GM19324 (cell line): Measurements from ENCODE around the gene CLEC5A.
"Not testable (repeated sequence)": the region's sequence is repeated elsewhere in the genome, so short reads cannot be mapped to it uniquely, and the experiment has no call there.

Source experiments
- ATAC-seq: cut with Tn5 transposase; IDR thresholded peaks from one replicate; pipeline ENCODE4 v1.9.1; 2021; ENCODE audit warnings: mild to moderate bottlenecking, moderate library complexity; ENCODE audit not compliant: unreplicated experiment, low FRiP score

The CLEC5A gene

GRCh38 chr7:141946796-141947195 lies at the start of gene CLEC5A:
Gene CLEC5A (minus strand): TSS chr7:141946974. CDS start chr7:141946292, 682 bp downstream.
- ATAC-seq = no peak

- ATAC-seq = no peak
These were observed 46.6 kb upstream of the CLEC5A start for GRCh38 chr7:141993354-141993753.

GRCh38 chr7:141992688-141993087 lies 45.9 kb upstream of the CLEC5A start:
- ATAC-seq = no peak

- ATAC-seq = no peak
These were observed 45.4 kb upstream of the CLEC5A start for GRCh38 chr7:141992156-141992555.

- ATAC-seq = no peak
These were observed 44.4 kb upstream of the CLEC5A start for GRCh38 chr7:141991140-141991539.

GRCh38 chr7:141990011-141990725 lies 43.4 kb upstream of the CLEC5A start:
- ATAC-seq = no peak

GRCh38 chr7:141987803-141988202 lies 41.0 kb upstream of the CLEC5A start:
- not testable (repeated sequence) for ATAC-seq

- no peak for ATAC-seq
These were observed 40.1 kb upstream of the CLEC5A start for GRCh38 chr7:141986923-141987322.

GRCh38 chr7:141985926-141986325 lies 39.2 kb upstream of the CLEC5A start:
- not testable (repeated sequence) for ATAC-seq

- ATAC-seq = no peak
These were observed 32.8 kb upstream of the CLEC5A start for GRCh38 chr7:141979568-141979967.

- no peak for ATAC-seq
These were observed 31.6 kb upstream of the CLEC5A start for GRCh38 chr7:141978351-141978750.

- ATAC-seq = no peak
These were observed 29.9 kb upstream of the CLEC5A start for GRCh38 chr7:141976524-141977245.

- peak; percentile 70 for ATAC-seq
These were observed 29.2 kb upstream of the CLEC5A start for GRCh38 chr7:141975806-141976523.

- ATAC-seq = no peak
These were observed 28.1 kb upstream of the CLEC5A start for GRCh38 chr7:141974831-141975230.

GRCh38 chr7:141973673-141974072 lies 26.9 kb upstream of the CLEC5A start, which contains the start of gene TAS2R38:
Gene TAS2R38 (minus strand): TSS chr7:141973773. CDS start chr7:141973689, 84 bp downstream.
- no peak for ATAC-seq

- ATAC-seq = peak; percentile 56
These were observed 14.1 kb upstream of the CLEC5A start for GRCh38 chr7:141960687-141961422.

GRCh38 chr7:141956084-141956483 lies 9.3 kb upstream of the CLEC5A start:
- no peak for ATAC-seq

GRCh38 chr7:141954334-141954733 lies 7.6 kb upstream of the CLEC5A start:
- ATAC-seq = no peak

GRCh38 chr7:141952461-141952860 lies 5.7 kb upstream of the CLEC5A start:
- no peak for ATAC-seq

- ATAC-seq = no peak
These were observed 4.0 kb upstream of the CLEC5A start for GRCh38 chr7:141950806-141951205.
